ENCODE data around the gene LGI4.

DNA sequence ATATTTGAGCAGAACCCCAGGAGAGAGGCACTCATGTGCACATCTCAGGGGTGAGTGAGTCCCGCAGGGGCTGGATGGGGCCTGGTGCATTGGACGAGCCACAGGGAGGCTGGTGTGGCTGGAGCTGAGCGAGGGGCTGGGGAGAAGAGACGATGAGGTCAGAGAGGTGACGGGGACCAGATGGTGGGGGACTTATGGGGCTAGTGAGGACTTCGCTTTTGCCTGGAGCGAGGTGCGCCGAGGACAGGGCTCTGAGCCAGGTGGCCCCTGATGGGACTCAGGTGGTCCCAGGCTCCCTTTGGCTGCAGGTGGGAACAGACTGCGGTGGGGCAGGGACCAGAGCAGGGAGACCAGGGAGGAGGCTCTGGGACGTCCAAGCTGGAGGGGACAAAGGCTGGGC, 26.1 kb downstream of the LGI4 start:
- TF ChIP-seq, protein P1, sequence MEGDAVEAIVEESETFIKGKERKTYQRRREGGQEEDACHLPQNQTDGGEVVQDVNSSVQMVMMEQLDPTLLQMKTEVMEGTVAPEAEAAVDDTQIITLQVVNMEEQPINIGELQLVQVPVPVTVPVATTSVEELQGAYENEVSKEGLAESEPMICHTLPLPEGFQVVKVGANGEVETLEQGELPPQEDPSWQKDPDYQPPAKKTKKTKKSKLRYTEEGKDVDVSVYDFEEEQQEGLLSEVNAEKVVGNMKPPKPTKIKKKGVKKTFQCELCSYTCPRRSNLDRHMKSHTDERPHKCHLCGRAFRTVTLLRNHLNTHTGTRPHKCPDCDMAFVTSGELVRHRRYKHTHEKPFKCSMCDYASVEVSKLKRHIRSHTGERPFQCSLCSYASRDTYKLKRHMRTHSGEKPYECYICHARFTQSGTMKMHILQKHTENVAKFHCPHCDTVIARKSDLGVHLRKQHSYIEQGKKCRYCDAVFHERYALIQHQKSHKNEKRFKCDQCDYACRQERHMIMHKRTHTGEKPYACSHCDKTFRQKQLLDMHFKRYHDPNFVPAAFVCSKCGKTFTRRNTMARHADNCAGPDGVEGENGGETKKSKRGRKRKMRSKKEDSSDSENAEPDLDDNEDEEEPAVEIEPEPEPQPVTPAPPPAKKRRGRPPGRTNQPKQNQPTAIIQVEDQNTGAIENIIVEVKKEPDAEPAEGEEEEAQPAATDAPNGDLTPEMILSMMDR (IDR thresholded peaks at IDR 0.05; ENCODE audit: low read depth, low read length, missing input control): no peak
- TF ChIP-seq RAD21 (IDR thresholded peaks at IDR 0.05) (no peak), MAX (IDR thresholded peaks at IDR 0.05) (no peak), EGR1 (IDR thresholded peaks at IDR 0.05; ENCODE audit: low read depth in 2 of 2) (no peak), REST (IDR thresholded peaks at IDR 0.05) (no peak), ZBTB33 (IDR thresholded peaks at IDR 0.05) (no peak), TAF1 (conservative IDR thresholded peaks at IDR 0.05) (no peak), RXRA (IDR thresholded peaks at IDR 0.05) (no peak), HNF4A (conservative IDR thresholded peaks at IDR 0.05) (no peak), JUND (IDR thresholded peaks at IDR 0.05) (no peak), HNF4G (IDR thresholded peaks at IDR 0.05) (no peak), YY1 (IDR thresholded peaks at IDR 0.05) (no peak), GABPA (IDR thresholded peaks at IDR 0.05 in 1 of 2, conservative IDR thresholded peaks at IDR 0.05 in 1 of 2) (no peak)
